K562 (cell line): ENCODE results near the gene LAMTOR4. TPM values are rescaled to one million over a fixed set of nuclear protein-coding genes. Genes with fewer than 3 reads are reported as not detected.

Experiments used
- BCL6 ChIP-seq: fragments of 250-450 bp; sonication (Bioruptor Pico); IDR thresholded peaks from 2 replicates; pipeline ENCODE4 v1.4.0; 2020
- ETS1 ChIP-seq: conservative IDR thresholded peaks from 2 replicates; pipeline ENCODE4 v1.6.1; 2011; ENCODE audit warnings: low read depth, mild to moderate bottlenecking, low read length; ENCODE audit not compliant: control insufficient read depth
- FOXK1 ChIP-seq: sonication (generic); formaldehyde crosslinking; IDR thresholded peaks from 2 replicates; pipeline ENCODE4 v1.8.0; 2022; ENCODE audit warnings: missing genetic modification reagents, mild to moderate bottlenecking, borderline replicate concordance
- HDGF ChIP-seq: fragments of 450-650 bp; IDR thresholded peaks from 2 replicates; pipeline ENCODE4 v1.6.1; 2016
- HOMEZ ChIP-seq: fragments of 250-450 bp; sonication (Bioruptor Pico); IDR thresholded peaks from 2 replicates; pipeline ENCODE4 v1.4.0; 2020; ENCODE audit warnings: mild to moderate bottlenecking, moderate library complexity
- IRF2 ChIP-seq: sonication (generic); formaldehyde crosslinking; IDR thresholded peaks from 2 replicates; pipeline ENCODE4 v1.8.1; 2022; ENCODE audit warnings: mild to moderate bottlenecking, missing genetic modification reagents
- MCM3 ChIP-seq: fragments of 450-650 bp; IDR thresholded peaks from 2 replicates; pipeline ENCODE4 v1.6.1; 2016
- TCF7 ChIP-seq: sonication (generic); IDR thresholded peaks from 2 replicates; pipeline ENCODE4 v1.6.1; 2016; ENCODE audit warnings: antibody characterized with exemption, borderline replicate concordance
- ZBTB2 ChIP-seq: fragments of 450-650 bp; IDR thresholded peaks from 2 replicates; pipeline ENCODE4 v1.6.1; 2016; ENCODE audit warnings: antibody characterized with exemption
- ZFP1 ChIP-seq: fragments of 450-650 bp; formaldehyde crosslinking; IDR thresholded peaks from 2 replicates; pipeline ENCODE4 v1.4.0; 2020; ENCODE audit warnings: mild to moderate bottlenecking, mixed read lengths
- ZNF239 ChIP-seq: fragments of 250-450 bp; sonication (Bioruptor Pico); IDR thresholded peaks from 2 replicates; pipeline ENCODE4 v1.4.0; 2020; ENCODE audit warnings: mild to moderate bottlenecking
- ZNF436 ChIP-seq: fragments of 250-450, 450-650 bp; sonication (Bioruptor Pico); formaldehyde crosslinking; IDR thresholded peaks from 2 replicates; pipeline ENCODE4 v1.7.0; 2020; ENCODE audit warnings: mild to moderate bottlenecking
- polyA plus RNA-seq, 8 experiments: library from polyadenylated mRNA; depleted of rRNA in 4 of 8; stranded (reverse) in 5 of 8; unstranded in 3 of 8; fragments of >200 nt; fragmentation: Nextera tagmentation in 2 of 8; fragmentation: Illumina TruSeq in 1 of 8; extraction: Ambion mirVana in 2 of 8; extraction: Trizol in 1 of 8; gene quantifications; 2 replicates each; pipeline versions ENCODE4 v1.2.1 to v1.2.3, GENCODE V29; 2011 to 2014; ENCODE audit warnings: inconsistent platforms in 1 of 8, missing spikeins in 1 of 8
- total RNA-seq, 7 experiments: library from RNA; depleted of rRNA in 6 of 7; stranded (reverse); fragments of >200 nt in 6 of 7; fragmentation: Illumina TruSeq in 2 of 7; extraction: Trizol in 2 of 7; gene quantifications; 2 replicates each; pipeline versions ENCODE4 v1.2.1 to v1.2.3, GENCODE V29; 2011 to 2021; ENCODE audit warnings: low replicate concordance in 1 of 7
- TF ChIP-seq, protein P1 (sequence below), 2 experiments: fragments of 450-650 bp in 1 of 2; sonication (generic) in 1 of 2; formaldehyde crosslinking in 1 of 2; IDR thresholded peaks; 2 replicates each; pipeline versions ENCODE4 v1.7.1 to v1.9.0; 2016 to 2022; ENCODE audit warnings: inconsistent platforms in 1 of 2, mild to moderate bottlenecking in 1 of 2, missing genetic modification reagents in 1 of 2
- TF ChIP-seq, protein P2 (sequence below): fragments of 450-650 bp; formaldehyde crosslinking; IDR thresholded peaks from 2 replicates; pipeline ENCODE4 v1.4.0; 2020; ENCODE audit warnings: mild to moderate bottlenecking, moderate library complexity

Gene LAMTOR4
- total and polyA plus RNA-seq, 9 of the 15 experiments (the other 6 are each of a cell fraction or from before 2014, with no cell fraction given) = 79.6 to 314 (median 195) TPM

DNA sequence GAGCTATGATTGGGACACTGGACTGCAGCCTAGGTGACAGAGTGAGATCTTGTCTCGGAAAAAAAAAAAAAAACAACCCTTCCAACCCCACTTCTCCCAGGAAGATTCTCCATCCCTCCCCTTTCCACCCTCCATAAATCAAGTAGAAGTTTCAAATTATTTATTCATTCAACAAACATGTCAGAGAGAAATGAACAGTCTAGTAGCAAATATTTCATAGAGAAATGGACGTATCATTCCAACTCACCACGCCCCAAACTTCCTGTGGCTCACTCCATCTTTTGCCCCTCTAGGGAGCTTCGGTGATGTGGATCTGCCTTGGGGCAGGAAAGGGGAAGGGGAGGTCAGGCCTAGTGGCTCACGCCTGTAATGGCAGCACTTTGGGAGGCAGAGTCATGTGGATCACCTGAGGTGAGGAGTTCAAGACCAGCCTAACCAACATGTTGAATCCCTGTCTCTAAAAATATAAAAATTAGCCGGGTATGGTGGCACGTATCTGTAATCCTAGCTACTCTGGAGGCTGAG is 10.4 kb downstream of the LAMTOR4 start (continued):
- no peak for TF ChIP-seq ZBTB2
- no peak for TF ChIP-seq ZFP1 (CRISPR knock-in tag)
- TF ChIP-seq, protein P1, sequence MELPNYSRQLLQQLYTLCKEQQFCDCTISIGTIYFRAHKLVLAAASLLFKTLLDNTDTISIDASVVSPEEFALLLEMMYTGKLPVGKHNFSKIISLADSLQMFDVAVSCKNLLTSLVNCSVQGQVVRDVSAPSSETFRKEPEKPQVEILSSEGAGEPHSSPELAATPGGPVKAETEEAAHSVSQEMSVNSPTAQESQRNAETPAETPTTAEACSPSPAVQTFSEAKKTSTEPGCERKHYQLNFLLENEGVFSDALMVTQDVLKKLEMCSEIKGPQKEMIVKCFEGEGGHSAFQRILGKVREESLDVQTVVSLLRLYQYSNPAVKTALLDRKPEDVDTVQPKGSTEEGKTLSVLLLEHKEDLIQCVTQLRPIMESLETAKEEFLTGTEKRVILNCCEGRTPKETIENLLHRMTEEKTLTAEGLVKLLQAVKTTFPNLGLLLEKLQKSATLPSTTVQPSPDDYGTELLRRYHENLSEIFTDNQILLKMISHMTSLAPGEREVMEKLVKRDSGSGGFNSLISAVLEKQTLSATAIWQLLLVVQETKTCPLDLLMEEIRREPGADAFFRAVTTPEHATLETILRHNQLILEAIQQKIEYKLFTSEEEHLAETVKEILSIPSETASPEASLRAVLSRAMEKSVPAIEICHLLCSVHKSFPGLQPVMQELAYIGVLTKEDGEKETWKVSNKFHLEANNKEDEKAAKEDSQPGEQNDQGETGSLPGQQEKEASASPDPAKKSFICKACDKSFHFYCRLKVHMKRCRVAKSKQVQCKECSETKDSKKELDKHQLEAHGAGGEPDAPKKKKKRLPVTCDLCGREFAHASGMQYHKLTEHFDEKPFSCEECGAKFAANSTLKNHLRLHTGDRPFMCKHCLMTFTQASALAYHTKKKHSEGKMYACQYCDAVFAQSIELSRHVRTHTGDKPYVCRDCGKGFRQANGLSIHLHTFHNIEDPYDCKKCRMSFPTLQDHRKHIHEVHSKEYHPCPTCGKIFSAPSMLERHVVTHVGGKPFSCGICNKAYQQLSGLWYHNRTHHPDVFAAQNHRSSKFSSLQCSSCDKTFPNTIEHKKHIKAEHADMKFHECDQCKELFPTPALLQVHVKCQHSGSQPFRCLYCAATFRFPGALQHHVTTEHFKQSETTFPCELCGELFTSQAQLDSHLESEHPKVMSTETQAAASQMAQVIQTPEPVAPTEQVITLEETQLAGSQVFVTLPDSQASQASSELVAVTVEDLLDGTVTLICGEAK (IDR thresholded peaks at IDR 0.05) = no peak
- TF ChIP-seq, protein P1 (CRISPR knock-in tag; IDR thresholded peaks at IDR 0.05) = no peak
- TF ChIP-seq HOMEZ (CRISPR knock-in tag) = no peak
- no peak for TF ChIP-seq ZNF436 (CRISPR knock-in tag)
- TF ChIP-seq IRF2 = no peak
- TF ChIP-seq MCM3 = no peak
- TF ChIP-seq HDGF = peak; percentile 43; the same call in 1 of the 2 replicates
- no peak for TF ChIP-seq TCF7
- 0 out of 2 replicates have a peak, but pooled peaks have one; percentile 16 for TF ChIP-seq FOXK1
- TF ChIP-seq, protein P2, sequence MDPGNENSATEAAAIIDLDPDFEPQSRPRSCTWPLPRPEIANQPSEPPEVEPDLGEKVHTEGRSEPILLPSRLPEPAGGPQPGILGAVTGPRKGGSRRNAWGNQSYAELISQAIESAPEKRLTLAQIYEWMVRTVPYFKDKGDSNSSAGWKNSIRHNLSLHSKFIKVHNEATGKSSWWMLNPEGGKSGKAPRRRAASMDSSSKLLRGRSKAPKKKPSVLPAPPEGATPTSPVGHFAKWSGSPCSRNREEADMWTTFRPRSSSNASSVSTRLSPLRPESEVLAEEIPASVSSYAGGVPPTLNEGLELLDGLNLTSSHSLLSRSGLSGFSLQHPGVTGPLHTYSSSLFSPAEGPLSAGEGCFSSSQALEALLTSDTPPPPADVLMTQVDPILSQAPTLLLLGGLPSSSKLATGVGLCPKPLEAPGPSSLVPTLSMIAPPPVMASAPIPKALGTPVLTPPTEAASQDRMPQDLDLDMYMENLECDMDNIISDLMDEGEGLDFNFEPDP (CRISPR knock-in tag) = no peak
- no peak for TF ChIP-seq ETS1
- TF ChIP-seq ZNF239 (CRISPR knock-in tag) = no peak
- no peak for TF ChIP-seq BCL6 (CRISPR knock-in tag)
